HG03060 (cell line): ENCODE measurements around the gene MGAT1.

Experiments used
- ATAC-seq: cut with Tn5 transposase; IDR thresholded peaks from one replicate; pipeline ENCODE4 v1.9.1; 2021; ENCODE audit warnings: low read depth, moderate number of reproducible peaks; ENCODE audit not compliant: unreplicated experiment

The MGAT1 gene

GRCh38 chr5:180807654-180808414 is 5.2 kb upstream of the MGAT1 start:
- ATAC-seq, result no peak

- ATAC-seq, result no peak
These were observed 4.4 kb upstream of the MGAT1 start for GRCh38 chr5:180807046-180807445.

GRCh38 chr5:180806351-180807011 is 3.9 kb upstream of the MGAT1 start:
- ATAC-seq, result no peak

GRCh38 chr5:180804129-180804618 is 1.6 kb upstream of the MGAT1 start:
- no peak for ATAC-seq

- peak; percentile 51 for ATAC-seq
These were observed 849 bp upstream of the MGAT1 start for GRCh38 chr5:180803181-180804128.

GRCh38 chr5:180801596-180802324 is 846 bp downstream of the MGAT1 start:
- no peak for ATAC-seq

GRCh38 chr5:180799902-180800801 is 2.5 kb downstream of the MGAT1 start:
- ATAC-seq, result no peak

GRCh38 chr5:180799194-180799593 is 3.4 kb downstream of the MGAT1 start:
- ATAC-seq, result no peak

GRCh38 chr5:180798193-180798592 is 4.4 kb downstream of the MGAT1 start:
- no peak for ATAC-seq

- no peak for ATAC-seq
These were observed 5.1 kb downstream of the MGAT1 start for GRCh38 chr5:180797256-180798192.

GRCh38 chr5:180795771-180796313 is 6.8 kb downstream of the MGAT1 start:
- no peak for ATAC-seq

- no peak for ATAC-seq
These were observed 9.7 kb downstream of the MGAT1 start for GRCh38 chr5:180792965-180793287.

GRCh38 chr5:180792287-180792964 is 10.2 kb downstream of the MGAT1 start:
- ATAC-seq, result no peak

GRCh38 chr5:180791611-180792213 is 10.9 kb downstream of the MGAT1 start:
- no peak for ATAC-seq

GRCh38 chr5:180790524-180790923 is 12.1 kb downstream of the MGAT1 start:
- no peak for ATAC-seq

GRCh38 chr5:180790020-180790419 is 12.6 kb downstream of the MGAT1 start:
- no peak for ATAC-seq
